ENCODE measurements around the gene DHX8.
"Not testable (repeated sequence)": the region's sequence is repeated elsewhere in the genome, so short reads cannot be mapped to it uniquely, and the experiment has no call there.

Gene DHX8

DNA sequence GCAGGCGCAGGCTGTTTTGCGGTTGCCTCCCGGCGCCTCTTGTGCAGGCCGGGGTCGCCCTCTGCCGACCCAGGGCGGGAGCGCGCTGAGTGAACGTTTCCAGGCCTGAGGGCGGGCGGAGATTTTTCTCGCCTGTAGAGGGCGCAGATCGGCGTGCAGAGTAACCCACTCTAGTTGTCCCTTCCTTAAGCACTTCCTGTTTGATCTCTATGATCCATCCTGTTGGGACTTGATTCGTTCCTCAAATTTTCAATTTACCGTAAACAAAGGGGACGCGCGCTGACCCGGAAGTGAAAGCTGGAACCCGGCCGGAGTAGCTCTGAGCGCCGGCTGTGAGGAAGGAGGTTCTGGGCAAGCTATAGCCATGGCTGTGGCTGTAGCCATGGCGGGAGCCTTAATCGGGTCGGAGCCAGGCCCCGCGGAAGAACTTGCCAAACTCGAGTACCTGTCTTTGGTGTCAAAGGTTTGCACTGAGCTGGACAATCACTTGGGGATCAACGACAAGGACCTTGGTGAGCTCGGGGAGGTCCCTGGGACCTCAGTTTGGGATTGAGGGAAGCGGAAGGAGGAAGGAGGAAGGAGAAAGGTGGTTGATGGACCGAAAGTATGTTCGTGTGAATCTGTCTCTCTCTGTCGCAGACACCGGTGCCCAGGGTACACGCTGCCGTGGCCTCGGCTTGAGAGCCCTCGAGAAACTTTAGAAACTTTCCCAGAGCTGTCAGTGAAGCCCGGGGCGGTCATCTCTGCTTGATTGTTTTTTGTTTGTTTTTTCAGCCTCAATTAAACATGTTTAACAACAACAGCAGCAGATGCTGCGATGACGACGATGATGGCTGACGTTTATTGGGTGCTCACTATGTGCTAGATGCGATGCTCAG is at the start of gene DHX8:
DHX8 (plus strand) TSS at position 302 of the 878 bp plus-strand sequence; CDS start at position 365, 63 bp downstream.
- peak; percentile 98 to 99 for DNase-seq

DNA sequence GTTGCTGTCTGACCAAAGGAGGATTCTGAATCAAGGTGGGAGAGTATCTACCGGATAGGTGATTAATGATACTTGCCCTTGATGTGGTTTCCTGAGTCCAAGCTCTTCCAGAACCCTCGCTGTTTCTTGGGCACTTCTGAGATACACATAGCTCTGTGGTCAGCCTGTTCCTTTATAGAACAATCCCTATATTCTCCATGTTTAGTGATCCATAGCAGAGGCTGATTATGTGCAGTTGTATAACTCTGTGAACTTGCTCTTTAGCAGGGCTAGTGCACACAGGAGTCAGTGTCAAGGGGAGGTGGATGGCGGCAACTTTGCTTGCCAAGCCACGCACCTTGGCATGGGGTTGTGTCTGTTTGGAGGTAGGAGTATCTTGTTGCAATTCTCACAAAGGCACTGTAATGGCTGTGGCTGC is 48.9 kb upstream of the DHX8 start:
- no peak for DNase-seq

DNA sequence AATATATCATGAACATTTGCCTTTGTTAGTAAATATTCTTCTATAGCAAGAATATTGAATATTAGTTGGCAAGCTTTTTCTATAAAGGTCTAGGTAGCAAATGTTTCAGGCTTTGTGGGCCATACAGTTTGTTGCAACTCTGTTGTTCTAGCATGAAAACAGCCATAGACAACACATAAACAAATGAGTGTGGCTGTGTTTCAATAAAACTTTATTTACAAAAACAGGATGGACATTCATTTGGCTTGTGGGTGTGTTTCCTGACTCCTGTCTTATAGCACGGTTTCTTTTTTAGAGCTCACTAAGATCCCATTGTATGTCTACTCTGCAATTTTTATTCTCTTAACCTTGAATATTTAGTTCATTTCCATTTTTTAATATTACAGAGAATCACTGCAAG is 46.0 kb upstream of the DHX8 start:
- DNase-seq: no peak

DNA sequence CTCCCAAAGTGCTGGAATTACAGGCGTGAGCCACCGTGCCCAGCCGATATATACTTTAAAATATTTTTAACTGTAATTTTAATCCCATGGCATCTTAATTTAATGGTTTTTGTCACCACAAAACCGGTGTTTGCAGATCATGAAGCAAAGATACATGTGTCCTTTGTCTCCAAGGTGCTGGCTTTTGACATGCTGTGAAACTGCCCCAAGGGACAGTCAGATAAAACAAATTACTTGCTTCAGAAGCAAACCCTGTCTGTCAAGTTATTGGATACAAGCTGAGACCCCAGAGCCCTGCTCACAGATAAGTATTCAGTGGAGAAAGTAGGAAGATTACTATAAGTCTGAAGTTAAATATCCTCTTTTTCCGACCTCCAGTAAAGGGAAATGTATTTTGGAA is 45.1 kb upstream of the DHX8 start:
- no peak for DNase-seq

DNA sequence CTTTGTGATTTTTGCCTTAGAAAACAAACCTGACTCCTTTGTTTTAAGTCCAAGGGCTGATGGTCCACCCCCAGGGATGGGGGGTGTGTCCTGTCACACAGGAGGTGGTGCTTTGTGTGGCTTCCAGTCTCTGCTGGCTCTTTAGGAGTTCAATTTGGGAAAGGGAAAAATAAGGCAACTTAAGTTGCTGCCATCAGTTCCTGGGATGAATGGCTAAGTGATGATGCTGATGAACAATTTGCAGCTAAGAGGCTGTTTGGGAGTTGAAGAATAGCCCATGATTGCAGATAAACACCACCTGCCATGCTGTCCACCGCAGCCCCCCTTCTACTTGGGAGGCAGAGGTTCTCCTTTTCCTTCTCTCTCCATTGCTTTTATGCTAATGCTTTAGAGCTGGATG is 44.7 kb upstream of the DHX8 start:
- DNase-seq: no peak

DNA sequence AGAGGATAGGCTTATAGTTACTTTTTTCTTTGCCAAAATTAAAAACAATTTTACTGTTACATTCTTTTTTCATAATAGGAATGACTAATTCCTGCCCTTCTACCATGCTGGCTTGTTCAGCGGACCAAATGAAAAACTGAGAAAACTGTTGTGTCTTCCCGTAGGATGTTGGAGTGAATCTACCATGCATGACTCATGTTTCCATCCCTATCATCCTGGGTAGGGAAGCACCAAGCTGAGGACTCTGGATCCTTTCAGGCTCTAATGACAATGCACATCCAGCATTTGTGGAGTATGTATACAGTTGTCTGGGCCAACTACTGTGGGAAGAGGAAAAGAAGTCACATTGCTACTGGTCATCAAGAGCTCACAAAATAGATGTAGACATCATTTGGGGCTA is 41.1 kb upstream of the DHX8 start:
- no peak for DNase-seq

DNA sequence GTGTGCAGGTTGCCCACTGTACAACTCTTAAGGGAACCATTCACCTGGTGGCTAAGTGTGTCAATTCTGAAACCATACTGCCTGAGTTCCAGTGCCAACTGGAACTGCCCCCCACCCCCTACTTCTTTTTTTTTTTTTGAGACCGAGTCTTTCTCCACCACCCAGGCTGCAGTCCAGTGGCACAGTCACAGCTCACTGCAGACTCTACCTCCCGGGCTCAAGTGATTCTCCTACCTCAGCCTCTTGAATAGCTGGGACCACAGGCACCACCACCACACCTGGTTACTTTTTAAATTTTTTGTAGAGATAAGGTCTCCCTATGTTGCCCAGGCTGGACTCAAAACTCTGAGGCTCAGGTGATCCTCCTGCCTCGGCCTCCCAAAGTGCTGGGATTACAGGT is 40.4 kb upstream of the DHX8 start:
- no peak for DNase-seq

DNA sequence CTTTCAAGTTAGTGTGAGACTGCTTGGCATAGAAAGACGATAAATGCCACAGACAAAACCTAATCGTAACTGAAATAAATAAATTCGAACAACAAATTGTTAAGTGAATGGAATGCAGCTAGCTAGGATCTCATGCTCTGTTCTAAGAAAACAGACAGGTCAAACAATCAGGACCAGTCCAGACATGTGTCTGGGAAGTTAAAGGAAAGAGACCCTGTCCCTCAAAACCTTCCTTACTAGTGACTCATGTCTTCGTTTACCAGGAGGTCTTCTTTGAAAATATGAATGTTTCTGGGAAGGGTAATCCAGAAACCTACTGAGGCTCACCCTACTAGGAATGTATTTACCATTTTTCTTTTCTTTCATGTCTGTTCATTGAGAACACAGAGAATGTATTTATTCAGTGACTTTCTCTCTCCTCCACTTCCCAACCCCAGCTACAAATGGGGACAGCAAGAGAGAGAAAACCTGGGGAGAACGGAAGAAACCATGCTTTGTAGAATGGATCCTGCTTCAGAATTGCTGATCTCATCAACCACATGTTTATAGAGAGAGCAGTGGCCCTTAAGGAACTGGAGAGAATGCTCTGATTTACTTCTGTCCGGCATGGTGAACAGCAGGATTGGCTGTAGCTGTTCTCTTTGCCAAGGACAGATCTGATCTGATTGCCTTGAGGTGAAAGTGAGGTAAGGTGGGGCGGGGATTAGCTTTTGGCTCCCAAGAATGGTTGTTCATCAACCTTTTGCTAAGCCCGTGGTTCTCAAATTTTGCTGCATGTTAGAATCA is 39.4 kb upstream of the DHX8 start:
- DNase-seq: no peak

DNA sequence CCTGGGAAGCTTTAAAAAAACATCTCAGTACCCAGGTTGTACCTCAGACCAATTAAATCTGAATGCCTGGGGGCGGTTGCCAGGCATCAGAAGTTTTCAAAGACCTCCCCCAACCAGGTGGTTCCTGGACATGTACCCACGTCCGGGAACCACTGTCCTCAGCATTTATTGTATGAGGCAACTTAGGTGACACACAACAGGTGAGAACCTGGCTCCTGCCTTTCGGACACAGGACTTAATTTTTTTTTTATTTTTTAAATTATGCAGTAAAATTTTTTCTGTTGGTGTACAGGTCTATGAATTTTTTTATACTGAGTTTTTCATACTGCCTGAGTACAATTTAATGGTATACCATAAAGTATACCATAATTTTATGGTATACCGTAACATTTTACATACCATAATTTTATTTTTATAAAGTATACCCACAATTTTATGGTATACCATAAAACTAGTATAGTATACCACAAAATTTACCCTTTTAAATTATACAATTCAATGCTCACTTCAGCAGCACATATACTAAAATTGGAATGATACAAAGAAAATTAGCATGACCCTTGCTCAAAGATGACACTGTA is 38.7 kb upstream of the DHX8 start:
- no peak for DNase-seq

DNA sequence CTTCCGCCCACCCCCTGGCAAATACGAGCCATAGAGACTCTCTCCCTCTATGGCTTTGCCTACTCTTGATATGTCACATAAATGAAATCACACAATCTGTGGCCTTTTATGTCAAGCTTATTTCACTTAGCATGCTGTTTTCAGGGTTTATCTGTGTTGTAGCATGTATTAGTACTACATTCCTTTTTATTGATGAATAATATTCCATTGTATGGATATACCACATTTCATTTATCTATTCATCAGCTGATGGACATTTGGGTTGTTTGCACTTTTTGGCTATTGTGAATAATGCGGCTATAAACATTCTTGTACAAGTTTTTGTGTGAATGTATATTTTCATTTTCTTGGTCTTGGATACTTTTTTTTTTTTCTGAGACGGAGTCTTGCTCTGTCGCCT is 37.0 kb upstream of the DHX8 start:
- DNase-seq: no peak

DNA sequence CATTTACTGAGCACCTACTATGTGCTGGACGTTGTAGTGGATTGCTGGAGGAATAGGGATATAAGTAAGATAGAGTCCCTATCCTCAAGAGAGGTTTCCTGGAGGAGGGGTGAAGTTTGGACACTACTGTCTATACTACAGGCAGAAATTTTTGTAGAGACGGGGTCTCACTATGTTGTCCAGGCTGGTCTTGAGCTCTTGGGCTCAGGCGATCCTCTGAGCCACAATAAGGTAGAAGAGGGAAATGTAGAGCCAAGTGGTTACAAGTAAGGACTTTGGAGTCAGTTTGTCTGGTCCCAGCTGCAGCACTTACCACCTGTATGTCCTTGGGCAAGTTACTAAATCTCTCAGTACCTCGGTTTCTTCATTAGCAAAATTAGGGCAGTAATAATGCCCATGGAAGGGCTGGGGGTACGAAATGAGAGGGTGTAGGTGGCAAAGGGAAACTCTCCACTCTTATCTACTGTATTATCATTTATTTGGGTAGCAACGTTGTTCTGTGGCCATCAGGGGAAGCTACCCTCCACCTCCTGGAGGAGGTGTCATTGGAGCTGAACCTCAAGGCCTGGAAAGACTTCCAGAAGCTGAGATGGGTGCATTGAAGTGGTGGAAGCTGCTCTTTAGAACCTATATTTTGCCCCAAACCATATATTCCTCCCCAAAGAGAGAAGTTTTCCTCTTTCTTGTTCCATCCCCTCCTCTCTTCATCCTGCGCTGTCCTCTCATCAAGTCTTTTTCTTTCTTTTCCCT is 34.9 kb upstream of the DHX8 start:
- no peak for DNase-seq

DNA sequence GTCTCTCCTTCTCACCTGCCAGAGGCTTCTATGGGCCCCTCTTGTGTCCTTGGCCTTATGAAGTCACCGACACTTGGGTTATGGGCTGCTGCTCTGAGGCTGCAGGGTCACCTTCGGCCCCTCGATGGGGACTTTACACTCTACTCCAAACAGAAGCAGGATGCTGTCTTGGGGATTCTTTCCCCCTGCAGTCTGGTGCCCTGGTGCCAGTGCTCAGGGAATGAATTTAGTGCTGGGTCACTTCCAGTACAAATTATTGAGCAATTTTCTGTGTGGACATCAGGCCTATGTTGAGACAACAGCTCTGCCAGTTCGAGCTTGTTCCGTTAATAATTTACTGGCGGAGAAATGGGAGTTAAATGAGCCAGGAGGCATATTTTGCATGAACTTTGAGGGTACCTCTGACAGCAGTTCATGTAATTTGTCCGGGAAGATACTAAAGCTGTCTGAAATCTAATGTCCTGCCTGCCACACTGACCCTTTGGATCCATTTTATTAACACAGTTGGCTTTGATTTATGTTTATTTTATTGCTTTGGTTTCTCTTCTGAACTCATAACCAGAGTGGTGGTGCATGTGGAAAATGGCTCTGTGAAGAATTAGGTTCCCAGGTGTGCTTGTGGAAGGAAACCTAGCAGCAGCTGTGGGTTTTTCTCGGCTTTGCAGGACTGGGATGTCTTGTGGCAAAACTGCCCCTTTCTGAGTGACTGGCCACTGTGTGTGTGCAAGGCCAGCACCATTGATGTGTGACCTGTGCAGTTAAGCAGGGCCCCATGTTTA is 34.1 kb upstream of the DHX8 start:
- no peak for DNase-seq

DNA sequence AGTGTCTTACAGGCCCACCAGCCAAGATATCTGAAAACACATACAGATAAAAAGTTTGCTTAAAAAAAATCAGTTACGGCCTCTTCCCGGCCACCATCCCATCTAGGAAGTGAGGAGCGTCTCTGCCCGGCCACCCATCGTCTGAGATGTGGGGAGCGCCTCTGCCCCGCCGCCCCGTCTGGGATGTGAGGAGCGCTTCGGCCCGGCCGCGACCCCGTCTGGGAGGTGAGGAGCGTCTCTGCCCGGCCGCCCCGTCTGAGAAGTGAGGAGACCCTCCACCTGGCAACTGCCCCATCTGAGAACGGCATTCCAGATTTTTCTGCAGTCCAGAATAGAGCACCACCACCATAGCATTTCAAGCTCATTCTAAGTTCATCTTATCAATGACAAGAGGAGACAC is 33.0 kb upstream of the DHX8 start:
- not testable (repeated sequence) for DNase-seq

DNA sequence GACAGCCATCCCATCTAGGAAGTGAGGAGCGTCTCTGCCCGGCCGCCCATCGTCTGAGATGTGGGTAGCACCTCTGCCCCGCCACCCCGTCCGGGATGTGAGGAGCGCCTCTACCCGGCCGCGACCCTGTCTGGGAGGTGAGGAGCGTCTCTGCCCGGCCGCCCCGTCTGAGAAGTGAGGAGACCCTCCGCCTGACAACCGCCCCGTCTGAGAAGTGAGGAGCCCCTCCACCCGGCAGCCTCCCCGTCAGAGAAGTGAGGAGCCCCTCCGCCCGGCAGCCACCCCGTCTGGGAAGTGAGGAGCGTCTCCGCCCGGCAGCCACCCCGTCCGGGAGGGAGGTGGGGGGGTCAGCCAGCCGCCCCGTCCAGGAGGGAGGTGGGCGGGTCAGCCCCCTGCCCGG is 32.0 kb upstream of the DHX8 start:
- not testable (repeated sequence) for DNase-seq

DNA sequence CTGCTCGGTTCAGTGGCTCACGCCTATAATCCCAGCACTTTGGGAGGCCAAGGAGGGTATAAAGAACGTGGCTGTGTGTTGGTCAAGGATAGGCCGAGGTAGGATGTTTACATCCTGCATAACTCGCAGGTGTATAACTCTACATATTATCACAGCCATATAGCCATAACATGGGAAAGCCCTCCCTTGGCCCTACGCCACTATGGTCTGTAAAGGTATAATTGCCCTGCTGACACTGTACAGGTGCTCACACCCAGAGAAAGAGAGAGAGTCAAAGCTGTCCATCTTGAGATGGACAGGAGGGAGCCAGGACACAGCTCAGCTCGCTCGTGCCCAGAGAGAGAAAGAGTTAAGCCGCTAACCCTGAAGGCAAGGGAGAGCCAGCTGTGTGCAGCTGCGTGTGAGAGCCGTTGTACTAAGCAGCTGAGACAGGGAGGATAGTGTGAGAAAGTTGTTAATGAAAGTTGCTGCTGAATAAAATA is 30.4 kb upstream of the DHX8 start:
- DNase-seq: no peak

DNA sequence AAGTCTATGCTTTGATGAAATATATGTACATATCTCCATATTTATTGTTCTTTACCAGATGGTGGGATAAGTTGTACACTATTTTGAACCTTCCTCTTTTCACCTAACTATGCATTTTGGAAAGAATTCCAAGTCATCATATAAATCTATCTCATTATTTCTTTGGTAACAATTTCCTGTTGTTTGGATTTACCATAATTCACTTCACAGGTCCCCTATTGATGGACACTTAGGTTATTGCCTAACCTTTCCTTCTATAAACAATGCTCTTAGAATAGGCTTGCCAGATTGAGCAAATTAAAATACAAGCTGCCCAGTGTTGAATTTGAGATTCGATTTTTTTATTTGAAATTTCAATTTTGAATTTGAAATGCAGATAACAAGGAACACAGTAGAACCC is 28.9 kb upstream of the DHX8 start:
- no peak for DNase-seq

DNA sequence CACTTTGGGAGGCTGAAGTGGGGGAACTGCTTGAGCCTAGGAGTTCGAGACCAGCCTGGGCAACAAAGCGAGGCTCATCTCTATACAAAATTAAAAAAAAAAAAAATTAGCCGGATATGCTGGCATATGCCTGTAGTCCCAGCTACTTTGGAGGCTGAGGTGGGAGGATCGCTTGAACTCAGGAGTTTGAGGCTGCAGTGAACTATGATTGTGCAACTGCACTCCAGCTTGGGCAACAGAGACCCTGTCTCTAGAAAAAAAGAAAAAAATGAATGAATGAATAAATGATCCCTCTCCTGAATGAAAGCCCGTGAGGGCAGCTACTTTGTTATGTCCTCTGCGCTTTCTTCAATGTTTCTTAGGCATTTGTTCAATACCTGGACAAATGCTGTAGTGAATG is 27.7 kb upstream of the DHX8 start:
- no peak for DNase-seq

DNA sequence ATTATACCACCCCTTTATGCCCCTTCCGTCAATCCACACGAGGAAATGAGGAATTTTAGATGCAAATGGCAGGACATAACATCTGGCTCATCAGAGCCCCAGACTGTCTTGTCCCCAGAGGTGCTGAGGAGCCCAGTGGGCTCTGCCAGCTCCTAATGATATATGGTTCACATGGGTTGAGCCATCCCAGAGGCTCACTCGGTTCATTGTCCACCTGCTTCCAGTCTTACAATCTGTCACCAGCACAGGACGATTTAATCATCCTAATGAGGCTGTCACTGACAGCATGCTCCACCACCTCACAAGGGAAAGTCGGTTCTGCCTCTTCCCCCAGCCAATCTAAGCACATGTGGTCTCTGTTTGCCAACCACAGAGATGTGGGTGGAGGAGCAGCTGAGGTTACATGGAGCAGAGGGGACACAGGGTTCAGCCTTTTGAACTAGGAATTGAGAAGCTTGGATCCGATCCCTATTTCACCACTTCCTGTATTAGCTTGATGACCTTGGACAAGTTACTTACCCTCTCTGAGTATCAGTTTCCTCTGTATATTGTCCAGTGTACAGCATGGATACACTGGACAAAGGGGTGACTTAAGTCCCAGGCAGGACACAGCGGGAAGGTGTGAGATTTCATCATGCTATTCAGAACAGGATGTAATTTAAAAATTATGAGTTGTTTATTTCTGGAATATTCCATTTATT is 27.0 kb upstream of the DHX8 start:
- DNase-seq: no peak

DNA sequence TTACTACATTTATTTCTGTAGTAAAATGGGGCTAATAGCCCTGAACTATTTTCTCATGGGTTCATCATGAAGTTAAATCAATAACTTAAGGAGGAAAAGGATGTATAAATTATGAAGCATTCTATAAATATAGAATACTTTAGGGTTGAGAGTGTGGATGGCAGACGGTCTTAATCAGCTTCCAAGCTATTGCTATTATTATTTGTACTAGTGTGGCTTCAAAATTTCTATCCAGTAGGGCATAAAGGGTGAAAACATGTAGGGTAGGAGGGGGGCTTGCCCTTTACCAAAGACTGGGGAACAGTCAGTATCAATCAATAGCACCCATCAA is 26.4 kb upstream of the DHX8 start:
- DNase-seq: no peak

DNA sequence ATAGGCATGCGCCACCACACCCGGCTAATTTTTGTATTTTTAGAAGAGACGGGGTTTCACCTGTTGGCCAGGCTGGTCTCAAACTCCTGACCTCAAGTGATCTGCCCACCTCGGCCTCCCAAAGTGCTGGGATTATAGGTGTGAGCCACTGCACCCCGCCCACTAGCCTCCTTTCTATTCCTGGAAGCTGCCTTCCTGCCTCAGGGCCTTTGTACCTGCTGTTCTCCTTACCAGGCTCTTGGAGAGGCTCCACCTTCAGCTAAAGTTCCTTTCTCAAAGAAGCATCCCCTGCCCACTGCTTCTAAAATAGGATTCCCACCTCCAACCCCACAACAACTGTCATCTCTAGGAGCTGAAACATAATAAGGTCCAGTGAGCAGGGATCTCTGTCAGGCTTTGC is 23.9 kb upstream of the DHX8 start:
- not testable (repeated sequence) for DNase-seq

DNA sequence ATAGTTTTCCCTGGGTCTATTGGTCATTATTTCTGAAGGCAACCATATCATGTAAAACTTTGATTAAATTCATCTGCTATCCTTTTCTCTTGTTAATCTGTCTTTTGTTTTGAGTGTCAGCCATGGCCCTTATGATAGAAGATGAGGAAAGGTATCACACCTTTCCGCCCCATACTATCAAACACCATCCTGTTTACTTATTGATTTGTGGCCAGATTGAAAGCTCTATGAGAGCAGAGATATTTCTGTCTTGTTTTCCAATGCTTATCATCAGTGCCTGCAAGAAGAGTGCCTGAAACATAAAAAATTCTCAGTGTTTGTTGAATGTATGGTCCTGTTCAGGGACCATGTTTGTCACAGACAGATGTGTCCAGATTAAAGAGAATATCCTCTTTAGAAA is 22.6 kb upstream of the DHX8 start:
- DNase-seq: no peak

DNA sequence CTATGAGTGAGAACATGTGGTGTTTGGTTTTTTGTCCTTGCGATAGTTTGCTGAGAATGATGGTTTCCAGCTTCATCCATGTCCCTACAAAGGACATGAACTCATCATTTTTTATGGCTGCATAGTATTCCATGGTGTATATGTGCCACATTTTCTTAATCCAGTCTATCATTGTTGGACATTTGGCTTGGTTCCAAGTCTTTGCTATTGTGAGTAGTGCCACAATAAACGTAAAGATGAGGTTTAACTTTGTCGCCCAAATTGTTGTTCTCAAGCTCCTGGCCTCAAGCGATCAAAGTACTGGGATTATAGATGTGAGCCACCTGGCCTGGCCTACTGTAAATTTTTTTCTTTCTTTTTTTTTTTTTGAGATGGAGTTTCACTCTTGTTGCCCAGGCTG is 21.2 kb upstream of the DHX8 start:
- DNase-seq: not testable (repeated sequence)
